Thymus (tissue), 11 donors: ENCODE data around the gene MNAT1. TPM values are rescaled to one million over a fixed set of nuclear protein-coding genes. Genes with fewer than 3 reads are reported as not detected.
"Not testable (repeated sequence)": the region's sequence is repeated elsewhere in the genome, so short reads cannot be mapped to it uniquely, and the experiment has no call there.

Experiments
- DNase-seq, 9 donors: peaks; one replicate each; pipeline ENCODE4 v3.0.0-alpha.2; 2013; ENCODE audit warnings: low spot score in 9 of 9, low read depth in 6 of 9, missing footprints in 1 of 9
- H3K27ac ChIP-seq, 2 donors: one replicate each; pipeline ENCODE4 v1.5.1; 2013; ENCODE audit warnings: control low read depth in 1 of 2, low read depth in 1 of 2, low read length in 1 of 2, mild to moderate bottlenecking in 1 of 2, moderate library complexity in 1 of 2
- H3K27me3 ChIP-seq, 2 donors: one replicate each; pipeline ENCODE4 v1.5.1; 2013; ENCODE audit warnings: low read length in 1 of 2; ENCODE audit not compliant: control insufficient read depth in 2 of 2, insufficient read depth in 1 of 2
- H3K36me3 ChIP-seq, 2 donors: one replicate each; pipeline ENCODE4 v1.5.1; 2013; ENCODE audit warnings: low read length in 1 of 2, mild to moderate bottlenecking in 1 of 2, moderate library complexity in 1 of 2; ENCODE audit not compliant: control insufficient read depth in 2 of 2, insufficient read depth in 2 of 2
- H3K4me1 ChIP-seq, 2 donors: one replicate each; pipeline ENCODE4 v1.5.1; 2013; ENCODE audit warnings: low read length in 2 of 2; ENCODE audit not compliant: control insufficient read depth in 2 of 2, insufficient read depth in 2 of 2
- H3K4me3 ChIP-seq, 2 donors: one replicate each; pipeline ENCODE4 v1.5.1; 2013; ENCODE audit warnings: low read length in 2 of 2, control low read depth in 1 of 2, mild to moderate bottlenecking in 1 of 2
- H3K9me3 ChIP-seq, 2 donors: one replicate each; pipeline ENCODE4 v1.5.1; 2013; ENCODE audit warnings: low read length in 1 of 2, mild to moderate bottlenecking in 1 of 2; ENCODE audit not compliant: control insufficient read depth in 2 of 2, insufficient read depth in 1 of 2
- WGBS: extraction: QIAGEN DNeasy Blood & Tissue Kit; methylation state at CpG from one replicate; pipeline ENCODE4 v1.1.7; 2013; 5-methylcytosine and 5-hydroxymethylcytosine counted together
- polyA plus RNA-seq: library from polyadenylated mRNA; stranded (reverse); fragments of 200-250 nt; gene quantifications from one replicate; pipeline ENCODE4 v1.2.3, GENCODE V29; 2013
- total RNA-seq: library from RNA; stranded (reverse); fragments of 120-200 nt; gene quantifications from one replicate; pipeline ENCODE4 v1.2.4, GENCODE V29; 2013
- donor health status: healthy.

Gene MNAT1
- total and polyA plus RNA-seq, 2 donors: 35.6 to 64.0 TPM

GRCh38 chr14:60867503-60868172 lies 133.1 kb downstream of the MNAT1 start:
- H3K4me3 ChIP-seq: no peak overlapping the region
- H3K27me3 ChIP-seq: no peaks in the 10 kb centered on the region
- no peaks in the 10 kb centered on the region for H3K4me1 ChIP-seq
- H3K36me3 ChIP-seq: no peaks in the 10 kb centered on the region
- DNase-seq: no peak
- H3K27ac ChIP-seq: no peak overlapping the region
- no peaks in the 10 kb centered on the region for H3K9me3 ChIP-seq

GRCh38 chr14:60878121-60878520 lies 143.6 kb downstream of the MNAT1 start:
- no peak overlapping the region for H3K4me3 ChIP-seq

GRCh38 chr14:60878536-60878935 lies 144.0 kb downstream of the MNAT1 start:
- H3K4me1 ChIP-seq: no peaks in the 10 kb centered on the region
- H3K36me3 ChIP-seq: no peaks in the 10 kb centered on the region
- DNase-seq: no peak
- H3K9me3 ChIP-seq: no peaks in the 10 kb centered on the region
- H3K27ac ChIP-seq: no peak overlapping the region
- no peaks in the 10 kb centered on the region for H3K27me3 ChIP-seq
- no peak overlapping the region for H3K4me3 ChIP-seq

More at GRCh38 chr14:60878121-60878520, 143.6 kb downstream of the MNAT1 start:
- no peaks in the 10 kb centered on the region for H3K27me3 ChIP-seq
- DNase-seq: no peak
- 98% methylated on average over 1 of the region's 1 CpG for WGBS
- no peaks in the 10 kb centered on the region for H3K4me1 ChIP-seq
- H3K9me3 ChIP-seq: no peaks in the 10 kb centered on the region
- H3K36me3 ChIP-seq: no peaks in the 10 kb centered on the region
- no peak overlapping the region for H3K27ac ChIP-seq

- H3K36me3 ChIP-seq: no peaks in the 10 kb centered on the region
- H3K9me3 ChIP-seq: no peaks in the 10 kb centered on the region
- 97% methylated on average over 1 of the region's 1 CpG for WGBS
- H3K4me3 ChIP-seq: no peak overlapping the region
- DNase-seq: no peak
- no peaks in the 10 kb centered on the region for H3K27me3 ChIP-seq
- H3K27ac ChIP-seq: no peak overlapping the region
- no peaks in the 10 kb centered on the region for H3K4me1 ChIP-seq
Measured at GRCh38 chr14:60882219-60882618, 147.7 kb downstream of the MNAT1 start.

- DNase-seq: no peak
- Histone ChIP-seq H3K36me3 (no peaks in the 10 kb centered on the region), H3K4me1 (no peaks in the 10 kb centered on the region), H3K27me3 (no peaks in the 10 kb centered on the region), H3K4me3 (no peak overlapping the region), H3K9me3 (no peaks in the 10 kb centered on the region), H3K27ac (no peak overlapping the region)
Measured at GRCh38 chr14:60884134-60884533, 149.6 kb downstream of the MNAT1 start.

GRCh38 chr14:60890636-60891035 lies 156.1 kb downstream of the MNAT1 start:
- H3K9me3 ChIP-seq, DNase-seq, H3K27ac ChIP-seq, H3K4me1 ChIP-seq, H3K4me3 ChIP-seq, H3K27me3 ChIP-seq, H3K36me3 ChIP-seq: not testable (repeated sequence)
- WGBS: 98% methylated on average over 3 of the region's 3 CpGs

- WGBS: 8% methylated on average over 3 of the region's 3 CpGs
- Histone ChIP-seq H3K4me1 (peaks cover 6 to 7% of the 10 kb centered on the region in 2 donors), H3K36me3 (no peaks in the 10 kb centered on the region), H3K27me3 (no peaks in the 10 kb centered on the region), H3K9me3 (peaks cover 0 to 4% of the 10 kb centered on the region in 2 donors), H3K27ac (peak overlapping the region in 1 of 2 donors; percentile 15), H3K4me3 (no peak overlapping the region)
- peak in 8 of 9 donors; percentile 7 to 58 (median 16) for DNase-seq
Measured at GRCh38 chr14:60893911-60894310, 159.3 kb downstream of the MNAT1 start.

- H3K27ac ChIP-seq: no peak overlapping the region
- DNase-seq: no peak
Measured at GRCh38 chr14:60904381-60904780, 169.8 kb downstream of the MNAT1 start.

GRCh38 chr14:60905923-60906322 lies 171.4 kb downstream of the MNAT1 start:
- Histone ChIP-seq H3K4me3 (no peak overlapping the region), H3K27me3 (no peaks in the 10 kb centered on the region), H3K27ac (no peak overlapping the region), H3K36me3 (no peaks in the 10 kb centered on the region), H3K4me1 (no peaks in the 10 kb centered on the region), H3K9me3 (no peaks in the 10 kb centered on the region)
- no peak for DNase-seq

More at GRCh38 chr14:60904381-60904780, 169.8 kb downstream of the MNAT1 start:
- Histone ChIP-seq H3K36me3 (no peaks in the 10 kb centered on the region), H3K9me3 (no peaks in the 10 kb centered on the region), H3K27me3 (no peaks in the 10 kb centered on the region), H3K4me1 (no peaks in the 10 kb centered on the region), H3K4me3 (no peak overlapping the region)

GRCh38 chr14:60915781-60916180 lies 181.2 kb downstream of the MNAT1 start:
- no peaks in the 10 kb centered on the region for H3K9me3 ChIP-seq
- 83% methylated on average over 3 of the region's 3 CpGs for WGBS
- H3K27me3 ChIP-seq: no peaks in the 10 kb centered on the region
- no peak overlapping the region for H3K4me3 ChIP-seq
- H3K4me1 ChIP-seq: no peaks in the 10 kb centered on the region
- H3K27ac ChIP-seq: no peak overlapping the region
- no peaks in the 10 kb centered on the region for H3K36me3 ChIP-seq
- no peak for DNase-seq
